ENCODE measurements around the gene KLHL7. TPM values are rescaled to one million over a fixed set of nuclear protein-coding genes. Genes with fewer than 3 reads are reported as not detected.

The KLHL7 gene
- polyA plus RNA-seq, 1 donor (not counting 4 experiments of a cell fraction or from before 2014, with no cell fraction given) = 43.1 TPM

DNA sequence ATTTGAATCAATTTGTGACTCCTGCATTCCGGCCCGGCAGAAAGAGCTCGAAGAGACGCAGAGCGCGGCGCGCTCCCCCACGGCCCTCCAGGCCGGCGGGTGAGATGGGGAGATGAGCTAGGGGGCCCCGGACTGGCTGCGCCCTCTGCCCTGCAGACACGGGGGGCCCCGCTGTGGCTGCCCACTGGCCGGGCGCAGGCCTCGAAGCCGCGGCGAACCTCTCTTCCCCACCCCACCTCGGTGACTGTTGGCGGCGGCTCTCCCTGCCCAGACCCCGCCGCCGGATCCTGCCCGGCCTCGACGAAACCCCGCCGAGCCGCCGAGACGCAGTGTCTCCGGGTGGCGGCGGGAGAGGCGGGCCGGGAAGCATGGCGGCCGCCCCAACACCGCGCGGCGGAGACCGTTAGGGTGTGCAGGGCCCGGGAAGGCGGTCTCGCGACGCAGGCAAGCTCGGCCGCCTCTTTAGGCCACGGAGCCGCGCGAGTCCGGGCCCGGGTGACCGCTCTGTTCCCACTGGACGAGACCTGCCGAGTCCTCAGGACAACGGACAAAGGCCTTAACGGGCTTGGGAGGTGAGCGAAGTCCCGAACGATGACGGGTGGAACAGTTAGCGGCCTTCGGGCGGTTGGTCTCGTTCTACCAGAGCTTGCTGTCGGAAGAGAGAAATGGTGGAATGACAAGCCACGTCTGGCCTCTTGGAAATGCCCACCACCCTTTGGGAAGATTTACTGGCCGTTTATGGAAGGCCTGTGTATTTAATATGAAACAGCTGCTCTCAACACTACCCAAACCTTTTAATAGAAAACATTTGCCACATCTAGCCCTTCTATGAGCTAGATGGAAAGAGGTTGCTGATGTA, 100.6 kb downstream of the KLHL7 start:
- TF ChIP-seq EZH2 (IDR thresholded peaks at IDR 0.05; ENCODE audit: low read length) = peak; percentile 41
- TF ChIP-seq, protein P1, sequence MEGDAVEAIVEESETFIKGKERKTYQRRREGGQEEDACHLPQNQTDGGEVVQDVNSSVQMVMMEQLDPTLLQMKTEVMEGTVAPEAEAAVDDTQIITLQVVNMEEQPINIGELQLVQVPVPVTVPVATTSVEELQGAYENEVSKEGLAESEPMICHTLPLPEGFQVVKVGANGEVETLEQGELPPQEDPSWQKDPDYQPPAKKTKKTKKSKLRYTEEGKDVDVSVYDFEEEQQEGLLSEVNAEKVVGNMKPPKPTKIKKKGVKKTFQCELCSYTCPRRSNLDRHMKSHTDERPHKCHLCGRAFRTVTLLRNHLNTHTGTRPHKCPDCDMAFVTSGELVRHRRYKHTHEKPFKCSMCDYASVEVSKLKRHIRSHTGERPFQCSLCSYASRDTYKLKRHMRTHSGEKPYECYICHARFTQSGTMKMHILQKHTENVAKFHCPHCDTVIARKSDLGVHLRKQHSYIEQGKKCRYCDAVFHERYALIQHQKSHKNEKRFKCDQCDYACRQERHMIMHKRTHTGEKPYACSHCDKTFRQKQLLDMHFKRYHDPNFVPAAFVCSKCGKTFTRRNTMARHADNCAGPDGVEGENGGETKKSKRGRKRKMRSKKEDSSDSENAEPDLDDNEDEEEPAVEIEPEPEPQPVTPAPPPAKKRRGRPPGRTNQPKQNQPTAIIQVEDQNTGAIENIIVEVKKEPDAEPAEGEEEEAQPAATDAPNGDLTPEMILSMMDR (optimal IDR thresholded peaks at IDR 0.05 in 1 of 3, IDR thresholded peaks at IDR 0.05 in 1 of 3, conservative IDR thresholded peaks at IDR 0.05 in 1 of 3; ENCODE audit: extremely low read depth in 1 of 3, insufficient read depth in 2 of 3, low read length in 3 of 3) = no peak
- H3K27me3 ChIP-seq (ENCODE audit: control insufficient read depth, extremely low read depth, insufficient read depth, low read length) = no peaks in the 10 kb centered on the region
- H3K36me3 ChIP-seq (ENCODE audit: control insufficient read depth in 2 of 2, extremely low read depth in 1 of 2, insufficient read depth in 2 of 2, low read length in 2 of 2) = no peaks in the 10 kb centered on the region
- no peaks in the 10 kb centered on the region for H4K20me1 ChIP-seq (ENCODE audit: control insufficient read depth, extremely low read depth, insufficient read depth, low read length)
- H3K27ac ChIP-seq (ENCODE audit: control insufficient read depth, insufficient read depth, low read length) = no peak overlapping the region
- dilution Hi-C loops (cut with MboI; ENCODE audit: extremely low pct_ligation_motif_present, low sequenced_read_pairs) = no loop called here
- peaks cover 16% of the 10 kb centered on the region for H3K4me1 ChIP-seq (ENCODE audit: control insufficient read depth, extremely low read depth, insufficient read depth, low read length)
- H2AFZ ChIP-seq (ENCODE audit: control insufficient read depth, low read length) = peak overlapping the region; percentile 82
- FAIRE-seq = no peak
- DNase-seq (ENCODE audit: low read depth, low spot score) = no peak
- H3K4me2 ChIP-seq (ENCODE audit: control insufficient read depth, extremely low read depth, insufficient read depth, low read depth, low read length) = peak overlapping the region; percentile 58
- H3K79me2 ChIP-seq (ENCODE audit: control insufficient read depth, insufficient read depth, low read length) = no peaks in the 10 kb centered on the region
- no peak overlapping the region for H3K9ac ChIP-seq (ENCODE audit: control insufficient read depth, extremely low read depth, insufficient read depth, low read length)
- H3K9me1 ChIP-seq (ENCODE audit: control insufficient read depth, extremely low read depth, insufficient read depth, low read length) = no peaks in the 10 kb centered on the region
- H3K9me3 ChIP-seq (ENCODE audit: control insufficient read depth, low read depth, low read length) = no peaks in the 10 kb centered on the region
- peak overlapping the region in 1 of 3 experiments; percentile 41 for H3K4me3 ChIP-seq (ENCODE audit: control insufficient read depth in 2 of 3, extremely low read depth in 1 of 3, insufficient read depth in 2 of 3, low read depth in 1 of 3, low read length in 3 of 3)

DNA sequence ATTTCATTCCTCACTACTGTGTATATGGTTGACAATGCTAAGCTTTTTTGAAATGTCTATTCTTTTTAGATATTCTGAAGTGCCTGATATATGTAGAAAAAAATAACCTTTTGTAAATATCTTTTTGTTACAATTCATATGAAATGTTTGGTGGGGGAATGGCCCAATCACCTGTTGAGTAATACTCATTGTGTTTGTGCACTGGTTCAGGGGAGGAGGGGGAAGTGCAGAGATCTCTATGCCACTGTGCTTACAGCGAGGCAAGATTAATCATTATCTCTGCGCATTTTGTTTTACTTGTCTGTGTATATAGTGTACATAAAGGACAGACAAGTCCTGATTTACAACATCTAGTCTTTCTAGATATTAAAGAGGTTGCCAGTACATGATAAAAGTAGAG, 101.4 kb downstream of the KLHL7 start:
- Histone ChIP-seq H4K20me1 (ENCODE audit: control insufficient read depth, extremely low read depth, insufficient read depth, low read length) (no peaks in the 10 kb centered on the region), H3K9me1 (ENCODE audit: control insufficient read depth, extremely low read depth, insufficient read depth, low read length) (no peaks in the 10 kb centered on the region), H3K27ac (ENCODE audit: control insufficient read depth, insufficient read depth, low read length) (no peak overlapping the region), H3K9me3 (ENCODE audit: control insufficient read depth, low read depth, low read length) (no peaks in the 10 kb centered on the region), H3K4me1 (ENCODE audit: control insufficient read depth, extremely low read depth, insufficient read depth, low read length) (peaks cover 16% of the 10 kb centered on the region), H2AFZ (ENCODE audit: control insufficient read depth, low read length) (no peak overlapping the region), H3K9ac (ENCODE audit: control insufficient read depth, extremely low read depth, insufficient read depth, low read length) (no peak overlapping the region), H3K79me2 (ENCODE audit: control insufficient read depth, insufficient read depth, low read length) (no peaks in the 10 kb centered on the region), H3K4me3 (ENCODE audit: control insufficient read depth in 2 of 3, extremely low read depth in 1 of 3, insufficient read depth in 2 of 3, low read depth in 1 of 3, low read length in 3 of 3) (no peak overlapping the region), H3K27me3 (ENCODE audit: control insufficient read depth, extremely low read depth, insufficient read depth, low read length) (no peaks in the 10 kb centered on the region), H3K4me2 (ENCODE audit: control insufficient read depth, extremely low read depth, insufficient read depth, low read depth, low read length) (no peak overlapping the region), H3K36me3 (ENCODE audit: control insufficient read depth in 2 of 2, extremely low read depth in 1 of 2, insufficient read depth in 2 of 2, low read length in 2 of 2) (no peaks in the 10 kb centered on the region)
- TF ChIP-seq, protein P1 (optimal IDR thresholded peaks at IDR 0.05 in 1 of 3, IDR thresholded peaks at IDR 0.05 in 1 of 3, conservative IDR thresholded peaks at IDR 0.05 in 1 of 3; ENCODE audit: extremely low read depth in 1 of 3, insufficient read depth in 2 of 3, low read length in 3 of 3) = no peak
- no peak for TF ChIP-seq EZH2 (IDR thresholded peaks at IDR 0.05; ENCODE audit: low read length)
- no peak for DNase-seq (ENCODE audit: low read depth, low spot score)
- FAIRE-seq = no peak
- dilution Hi-C loops (cut with MboI; ENCODE audit: extremely low pct_ligation_motif_present, low sequenced_read_pairs) = no loop called here
